ENCODE data around the gene ZNF689. TPM values are rescaled to one million over a fixed set of nuclear protein-coding genes. Genes with fewer than 3 reads are reported as not detected.
A peak's percentile ranks its signal among the peaks of the same experiment; 100 is the strongest.

Gene ZNF689
- total and polyA plus RNA-seq, 2 of the 13 experiments (the other 11 are each of a cell fraction or from before 2014, with no cell fraction given) = 9.7 to 19.5 TPM

GRCh38 chr16:30658731-30659506 is 48.7 kb upstream of the ZNF689 start (continued):
- TF ChIP-seq ZNF577 (CRISPR knock-in tag; IDR thresholded peaks at IDR 0.05; ENCODE audit: borderline replicate concordance, low read depth) = no peak
- TF ChIP-seq ZNF672 (CRISPR knock-in tag; IDR thresholded peaks at IDR 0.05) = no peak
- TF ChIP-seq FOXP1 (IDR thresholded peaks at IDR 0.05) = no peak
- 0 out of 2 replicates have a peak, but pooled peaks have one; percentile 3 for TF ChIP-seq FOXP1 (CRISPR knock-in tag; IDR thresholded peaks at IDR 0.05)
- TF ChIP-seq GTF2F1 (IDR thresholded peaks at IDR 0.05; ENCODE audit: low read length) = no peak
- 0 out of 4 replicates have a peak, but pooled peaks of 1 of the 2 experiments have one; percentile 8 for TF ChIP-seq REST (IDR thresholded peaks at IDR 0.05; ENCODE audit: borderline replicate concordance in 1 of 2, low read depth in 1 of 2, low read length in 2 of 2)
- no peak for TF ChIP-seq MTERF4 (CRISPR knock-in tag; IDR thresholded peaks at IDR 0.05)
- no peak for TF ChIP-seq ZNF3 (CRISPR knock-in tag; IDR thresholded peaks at IDR 0.05)
- no peak for TF ChIP-seq ZNF800 (CRISPR knock-in tag; IDR thresholded peaks at IDR 0.05)
- TF ChIP-seq ZNF580 (CRISPR knock-in tag; IDR thresholded peaks at IDR 0.05; ENCODE audit: borderline replicate concordance, low read depth) = no peak; the same call in 1 of the 2 replicates
- TF ChIP-seq MYPOP (CRISPR knock-in tag; IDR thresholded peaks at IDR 0.05) = peak; percentile 68; the same call in 1 of the 2 replicates
- no peak for TF ChIP-seq ZBTB20 (CRISPR knock-in tag; IDR thresholded peaks at IDR 0.05; ENCODE audit: borderline replicate concordance, low read depth)
- TF ChIP-seq NFKBIZ (CRISPR knock-in tag; IDR thresholded peaks at IDR 0.05) = 0 out of 2 replicates have a peak, but pooled peaks have one; percentile 12
- no peak; the same call in 1 of the 2 replicates for TF ChIP-seq TCF7 (IDR thresholded peaks at IDR 0.05; ENCODE audit: low read depth)
- no peak for TF ChIP-seq ZNF121 (CRISPR knock-in tag; IDR thresholded peaks at IDR 0.05)
- no peak for TF ChIP-seq ZNF44 (CRISPR knock-in tag; IDR thresholded peaks at IDR 0.05)
- no peak for TF ChIP-seq SNAPC5 (CRISPR knock-in tag; IDR thresholded peaks at IDR 0.05; ENCODE audit: borderline replicate concordance)
- no peak for TF ChIP-seq SYNCRIP (IDR thresholded peaks at IDR 0.05; ENCODE audit: insufficient read depth, low read depth, low read length)
- no peak for TF ChIP-seq NAIF1 (CRISPR knock-in tag; IDR thresholded peaks at IDR 0.05; ENCODE audit: borderline replicate concordance)
- TF ChIP-seq PBX2 (CRISPR knock-in tag; IDR thresholded peaks at IDR 0.05) = no peak

All from HepG2 (cell line).